ENCODE data around the gene RPL10. TPM values are rescaled to one million over a fixed set of nuclear protein-coding genes. Genes with fewer than 3 reads are reported as not detected.
A peak's percentile ranks its signal among the peaks of the same experiment; 100 is the strongest.

The RPL10 gene
- total RNA-seq, 1 experiment from 2014 or later = 2,110 TPM

GRCh38 chrX:154428176-154429171 lies 30.3 kb downstream of the RPL10 start, which contains the start of gene ATP6AP1:
Gene ATP6AP1, plus strand, starts transcription at chrX:154428677. Its CDS starts 16 bp downstream, at chrX:154428693.
- Histone ChIP-seq H2BK15ac (ENCODE audit: low read depth, low read length) (no peak within 1 kb of the TSS), H3K79me1 (ENCODE audit: insufficient read depth, low read depth, low read length, poor library complexity, severe bottlenecking) (no peaks in the 10 kb centered on the region), H3K18ac (ENCODE audit: insufficient read length, low read depth, low read length) (no peak within 1 kb of the TSS), H2AFZ (ENCODE audit: low read length) (no peak within 1 kb of the TSS), H4K8ac (replicated peaks; ENCODE audit: insufficient read length, low read depth, low read length) (no peak within 1 kb of the TSS), H3K79me2 (ENCODE audit: insufficient read depth, low read length) (no peaks in the 10 kb centered on the region), H3T11ph (ENCODE audit: low read length) (no peak within 1 kb of the TSS), H3K4ac (ENCODE audit: low read depth, low read length) (no peak within 1 kb of the TSS), H2AK5ac (ENCODE audit: insufficient read length, low read length) (no peak within 1 kb of the TSS), H3K9ac (ENCODE audit: extremely low read depth, insufficient read length, low read length) (no peak within 1 kb of the TSS), H4K5ac (ENCODE audit: insufficient read length, low read depth, low read length) (no peak within 1 kb of the TSS), H3K27ac (ENCODE audit: insufficient read length, low read depth, low read length) (no peak within 1 kb of the TSS), H3K56ac (ENCODE audit: insufficient read length, low read depth, low read length) (no peak within 1 kb of the TSS), H2BK5ac (ENCODE audit: insufficient read length, low read length) (no peak within 1 kb of the TSS), H3K23me2 (ENCODE audit: insufficient read length, low read depth, low read length, poor library complexity, severe bottlenecking) (no peaks in the 10 kb centered on the region), H2BK120ac (ENCODE audit: low read depth, low read length, poor library complexity, severe bottlenecking) (no peak within 1 kb of the TSS), H4K91ac (ENCODE audit: insufficient read length, low read depth, low read length) (no peak within 1 kb of the TSS), H3K23ac (ENCODE audit: insufficient read length, low read depth, low read length) (no peak within 1 kb of the TSS), H3K4me2 (ENCODE audit: insufficient read depth, insufficient read length, low read length) (peak within 1 kb of the TSS; percentile 61), H3K4me1 (ENCODE audit: insufficient read depth, low read length) (no peaks in the 10 kb centered on the region), H3K27me3 (ENCODE audit: insufficient read depth, low read length) (no peaks in the 10 kb centered on the region), H3K14ac (ENCODE audit: insufficient read depth, low read length) (no peak within 1 kb of the TSS; the same call in 1 of the 2 replicates), H2BK20ac (ENCODE audit: low read depth, low read length, poor library complexity, severe bottlenecking) (no peak within 1 kb of the TSS), H2BK12ac (ENCODE audit: insufficient read length, low read depth, low read length) (no peak within 1 kb of the TSS), H3K9me3 (ENCODE audit: control insufficient read depth, low read depth, low read length) (peaks cover 32% of the 10 kb centered on the region), H4K20me1 (ENCODE audit: control insufficient read depth, insufficient read depth, insufficient read length) (no peaks in the 10 kb centered on the region)
- no CpG with 5 or more reads among the region's 87 CpGs for WGBS (ENCODE audit: extremely low coverage, insufficient read length, low lambda C conversion rate)
- no peaks in the 10 kb centered on the region for H3K27me3 Mint-ChIP-seq (ENCODE audit: low read depth)
- no peak for TF ChIP-seq CTCF (conservative IDR thresholded peaks at IDR 0.05)
- no peak within 1 kb of the TSS; a peak in 1 of 7 replicates for H3K27ac Mint-ChIP-seq
- H3K36me3 Mint-ChIP-seq (ENCODE audit: insufficient read depth in 1 of 3, low read depth in 3 of 3) = peaks cover 10 to 32% (median 29%) of the 10 kb centered on the region in 3 experiments
- H3K4me1 Mint-ChIP-seq = peaks cover 7 to 20% of the 10 kb centered on the region in 2 experiments
- peak; percentile 92 for DNase-seq
- peak within 1 kb of the TSS; percentile 72 to 81 for H3K4me3 Mint-ChIP-seq
- peaks cover 67 to 78% of the 10 kb centered on the region in 2 experiments for H3K9me3 Mint-ChIP-seq
